ENCODE results near the gene ROBO1. TPM values are rescaled to one million over a fixed set of nuclear protein-coding genes. Genes with fewer than 3 reads are reported as not detected.

The ROBO1 gene
- total and polyA plus RNA-seq, 2 of the 8 experiments (the other 6 are each of a cell fraction or from before 2014, with no cell fraction given): 51.4 to 91.0 TPM

DNA sequence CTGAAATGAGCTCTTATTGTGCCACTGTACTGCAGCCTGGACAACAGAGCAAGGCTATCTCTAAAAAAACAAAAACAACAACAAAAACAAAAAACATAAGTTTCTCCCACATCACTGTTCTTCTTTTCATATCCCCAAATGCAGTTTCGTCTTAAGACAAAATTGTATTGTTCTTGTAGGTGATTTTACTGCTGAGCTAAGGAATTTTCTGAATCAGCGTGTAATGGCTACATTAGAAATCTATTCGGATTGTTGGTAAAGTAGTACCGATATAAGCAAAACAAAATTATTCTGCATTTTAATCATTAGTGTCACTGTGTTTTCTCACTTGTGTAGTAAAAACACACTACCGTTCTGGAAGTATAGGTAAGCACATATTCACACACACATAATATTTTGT, 512.5 kb downstream of the ROBO1 start:
- Histone ChIP-seq H3K4me1 (replicated peaks in 1 of 4; ENCODE audit: control insufficient read depth in 3 of 4, insufficient read depth in 4 of 4, low read length in 3 of 4) (no peaks in the 10 kb centered on the region), H4K5ac (ENCODE audit: insufficient read length, low read depth, low read length) (no peak overlapping the region), H3K27me3 (replicated peaks in 1 of 4; ENCODE audit: control insufficient read depth in 3 of 4, extremely low read depth in 1 of 4, insufficient read depth in 3 of 4, low read length in 3 of 4) (no peaks in the 10 kb centered on the region), H4K91ac (replicated peaks; ENCODE audit: insufficient read length, low read length) (no peak overlapping the region), H2BK120ac (replicated peaks; ENCODE audit: low read depth, low read length) (no peak overlapping the region), H3K79me2 (ENCODE audit: control insufficient read depth in 1 of 2, insufficient read depth in 2 of 2, low read length in 2 of 2) (no peaks in the 10 kb centered on the region), H3K18ac (ENCODE audit: extremely low read depth, low read length) (no peak overlapping the region), H3K4me3 (ENCODE audit: extremely low read depth in 1 of 4, insufficient read depth in 2 of 4, low read depth in 3 of 4, low read length in 4 of 4) (no peak overlapping the region), H3K4me2 (ENCODE audit: insufficient read depth in 1 of 2, low read depth in 2 of 2, low read length in 2 of 2) (no peak overlapping the region), H3K79me1 (ENCODE audit: low read depth, low read length) (no peaks in the 10 kb centered on the region), H2BK20ac (ENCODE audit: low read length) (no peak overlapping the region), H3K23ac (ENCODE audit: insufficient read length) (no peak overlapping the region), H3K14ac (ENCODE audit: insufficient read length) (no peak overlapping the region), H3K9ac (replicated peaks in 1 of 4; ENCODE audit: extremely low read depth in 1 of 4, low read depth in 3 of 4, low read length in 3 of 4) (no peak overlapping the region), H2BK12ac (ENCODE audit: low read depth, low read length) (no peak overlapping the region), H2AFZ (ENCODE audit: low read length) (no peak overlapping the region), H3K27ac (ENCODE audit: low read depth, low read length) (no peak overlapping the region), H3K4ac (replicated peaks; ENCODE audit: insufficient read length, low read depth, low read length) (no peak overlapping the region), H4K8ac (ENCODE audit: extremely low read depth, insufficient read depth, low read length) (no peak overlapping the region), H3K23me2 (ENCODE audit: low read depth, low read length) (no peaks in the 10 kb centered on the region), H3K36me3 (ENCODE audit: control insufficient read depth in 2 of 4, insufficient read depth in 4 of 4, low read length in 3 of 4) (no peaks in the 10 kb centered on the region; a peak in 1 of 8 replicates), H3K9me3 (ENCODE audit: insufficient read depth in 2 of 2, low read depth in 1 of 2, low read length in 1 of 2) (no peaks in the 10 kb centered on the region), H4K20me1 (replicated peaks in 1 of 2; ENCODE audit: control insufficient read depth in 1 of 2, insufficient read depth in 2 of 2, low read length in 2 of 2) (no peaks in the 10 kb centered on the region), H2AK5ac (ENCODE audit: low read depth, low read length) (no peak overlapping the region), H2BK15ac (ENCODE audit: low read length) (no peak overlapping the region), H3K56ac (replicated peaks; ENCODE audit: insufficient read length, low read depth, low read length) (no peak overlapping the region), H2BK5ac (ENCODE audit: low read depth, low read length) (no peak overlapping the region)
- no peak for DNase-seq (ENCODE audit: low read depth in 1 of 2, low spot score in 2 of 2)
- CTCF ChIA-PET (ENCODE audit: partially characterized antibody): interaction anchor here (0.7 kb wide), 1 partner anchor 9 kb away, joined by 3 read pairs; no protein-coding TSS in a partner anchor
- TF ChIP-seq CHD2 (IDR thresholded peaks at IDR 0.05; ENCODE audit: low read length) (no peak), SIX5 (IDR thresholded peaks at IDR 0.05; ENCODE audit: low read depth, low read length) (no peak), SIRT6 (IDR thresholded peaks at IDR 0.05; ENCODE audit: low read length) (no peak), SUZ12 (IDR thresholded peaks at IDR 0.05; ENCODE audit: low read length) (no peak), GTF2F1 (IDR thresholded peaks at IDR 0.05; ENCODE audit: borderline replicate concordance, low read depth, low read length) (no peak), TEAD4 (IDR thresholded peaks at IDR 0.05; ENCODE audit: low read depth, low read length) (no peak), YY1 (IDR thresholded peaks at IDR 0.05; ENCODE audit: low read depth, low read length) (no peak), HDAC6 (IDR thresholded peaks at IDR 0.05; ENCODE audit: low read depth, low read length) (no peak), KDM5A (IDR thresholded peaks at IDR 0.05; ENCODE audit: low read length) (no peak), POLR2A (IDR thresholded peaks at IDR 0.05; ENCODE audit: control extremely low read depth in 1 of 2, low read depth in 2 of 2, low read length in 2 of 2) (no peak)
- TF ChIP-seq, protein P1, sequence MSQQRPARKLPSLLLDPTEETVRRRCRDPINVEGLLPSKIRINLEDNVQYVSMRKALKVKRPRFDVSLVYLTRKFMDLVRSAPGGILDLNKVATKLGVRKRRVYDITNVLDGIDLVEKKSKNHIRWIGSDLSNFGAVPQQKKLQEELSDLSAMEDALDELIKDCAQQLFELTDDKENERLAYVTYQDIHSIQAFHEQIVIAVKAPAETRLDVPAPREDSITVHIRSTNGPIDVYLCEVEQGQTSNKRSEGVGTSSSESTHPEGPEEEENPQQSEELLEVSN (IDR thresholded peaks at IDR 0.05): no peak
- TF ChIP-seq, protein P2, sequence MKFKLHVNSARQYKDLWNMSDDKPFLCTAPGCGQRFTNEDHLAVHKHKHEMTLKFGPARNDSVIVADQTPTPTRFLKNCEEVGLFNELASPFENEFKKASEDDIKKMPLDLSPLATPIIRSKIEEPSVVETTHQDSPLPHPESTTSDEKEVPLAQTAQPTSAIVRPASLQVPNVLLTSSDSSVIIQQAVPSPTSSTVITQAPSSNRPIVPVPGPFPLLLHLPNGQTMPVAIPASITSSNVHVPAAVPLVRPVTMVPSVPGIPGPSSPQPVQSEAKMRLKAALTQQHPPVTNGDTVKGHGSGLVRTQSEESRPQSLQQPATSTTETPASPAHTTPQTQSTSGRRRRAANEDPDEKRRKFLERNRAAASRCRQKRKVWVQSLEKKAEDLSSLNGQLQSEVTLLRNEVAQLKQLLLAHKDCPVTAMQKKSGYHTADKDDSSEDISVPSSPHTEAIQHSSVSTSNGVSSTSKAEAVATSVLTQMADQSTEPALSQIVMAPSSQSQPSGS (IDR thresholded peaks at IDR 0.05; ENCODE audit: low read length): no peak
- TF ChIP-seq, protein P3, sequence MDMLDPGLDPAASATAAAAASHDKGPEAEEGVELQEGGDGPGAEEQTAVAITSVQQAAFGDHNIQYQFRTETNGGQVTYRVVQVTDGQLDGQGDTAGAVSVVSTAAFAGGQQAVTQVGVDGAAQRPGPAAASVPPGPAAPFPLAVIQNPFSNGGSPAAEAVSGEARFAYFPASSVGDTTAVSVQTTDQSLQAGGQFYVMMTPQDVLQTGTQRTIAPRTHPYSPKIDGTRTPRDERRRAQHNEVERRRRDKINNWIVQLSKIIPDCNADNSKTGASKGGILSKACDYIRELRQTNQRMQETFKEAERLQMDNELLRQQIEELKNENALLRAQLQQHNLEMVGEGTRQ (IDR thresholded peaks at IDR 0.05; ENCODE audit: low read length): no peak
- FAIRE-seq: no peak
- POLR2A ChIA-PET (ENCODE audit: partially characterized antibody): no interaction called here
- WGBS, 2 experiments (ENCODE audit: extremely low coverage in 1 of 2, insufficient coverage in 1 of 2, insufficient read length in 1 of 2, insufficient replicate concordance in 2 of 2, low coverage in 1 of 2, low lambda C conversion rate in 2 of 2, missing lambda C conversion rate in 1 of 2): 92 to 100% methylated on average over 1 to 5 of the region's 5 CpGs
